ENCODE results near the gene RFNG. TPM values are rescaled to one million over a fixed set of nuclear protein-coding genes. Genes with fewer than 3 reads are reported as not detected.

RFNG gene
- total RNA-seq, 2 experiments from 2014 or later: 28.7 to 28.8 TPM

- Mint-ChIP-seq H3K9me3 (no peaks in the 10 kb centered on the region), H3K27me3 (no peaks in the 10 kb centered on the region), H3K4me3 (no peak overlapping the region), H3K27ac (no peak overlapping the region), H3K4me1 (peaks cover 8% of the 10 kb centered on the region), H3K36me3 (no peaks in the 10 kb centered on the region)
- POLR2A ChIA-PET: no interaction called here
- ATAC-seq (ENCODE audit: low read depth) (no peak), DNase-seq (no peak)
Observed at GRCh38 chr17:82016875-82017459, 34.6 kb downstream of the RFNG start.

GRCh38 chr17:82016061-82016874 lies 35.3 kb downstream of the RFNG start:
- no peaks in the 10 kb centered on the region for H3K27me3 Mint-ChIP-seq
- ATAC-seq (ENCODE audit: low read depth) (no peak), DNase-seq (no peak)
- no peaks in the 10 kb centered on the region for H3K9me3 Mint-ChIP-seq
- H3K27ac Mint-ChIP-seq: no peak overlapping the region
- H3K36me3 Mint-ChIP-seq: no peaks in the 10 kb centered on the region
- peaks cover 3% of the 10 kb centered on the region for H3K4me1 Mint-ChIP-seq
- POLR2A ChIA-PET: no interaction called here
- H3K4me3 Mint-ChIP-seq: no peak overlapping the region

- ATAC-seq (ENCODE audit: low read depth): no peak
- POLR2A ChIA-PET: no interaction called here
Observed at GRCh38 chr17:82015311-82015971, 36.2 kb downstream of the RFNG start.

GRCh38 chr17:82014971-82015310 lies 36.7 kb downstream of the RFNG start:
- H3K4me1 Mint-ChIP-seq: no peaks in the 10 kb centered on the region
- ATAC-seq (ENCODE audit: low read depth): no peak
- no peaks in the 10 kb centered on the region for H3K36me3 Mint-ChIP-seq
- H3K27ac Mint-ChIP-seq: no peak overlapping the region
- no peaks in the 10 kb centered on the region for H3K27me3 Mint-ChIP-seq
- DNase-seq: no peak
- no peaks in the 10 kb centered on the region for H3K9me3 Mint-ChIP-seq
- POLR2A ChIA-PET: interaction anchor here (0.5 kb wide), 1 partner anchor 132 kb away, joined by 3 read pairs; no protein-coding TSS in a partner anchor
- H3K4me3 Mint-ChIP-seq: no peak overlapping the region

More at GRCh38 chr17:82015311-82015971, 36.2 kb downstream of the RFNG start:
- Mint-ChIP-seq H3K4me1 (no peaks in the 10 kb centered on the region), H3K27ac (no peak overlapping the region), H3K9me3 (no peaks in the 10 kb centered on the region), H3K36me3 (no peaks in the 10 kb centered on the region), H3K27me3 (no peaks in the 10 kb centered on the region), H3K4me3 (no peak overlapping the region)
- DNase-seq: no peak

GRCh38 chr17:82014432-82014831 lies 37.2 kb downstream of the RFNG start:
- H3K9me3 Mint-ChIP-seq: no peaks in the 10 kb centered on the region
- no peaks in the 10 kb centered on the region for H3K36me3 Mint-ChIP-seq
- H3K4me1 Mint-ChIP-seq: peaks cover 1% of the 10 kb centered on the region
- no peak for DNase-seq
- POLR2A ChIA-PET: interaction anchor here (0.5 kb wide), 1 partner anchor 131 kb away, joined by 3 read pairs; no protein-coding TSS in a partner anchor
- no peak overlapping the region for H3K4me3 Mint-ChIP-seq
- H3K27me3 Mint-ChIP-seq: no peaks in the 10 kb centered on the region
- H3K27ac Mint-ChIP-seq: no peak overlapping the region
- no peak for ATAC-seq (ENCODE audit: low read depth)

- DNase-seq (no peak), ATAC-seq (ENCODE audit: low read depth) (no peak)
- Mint-ChIP-seq H3K27me3 (no peaks in the 10 kb centered on the region), H3K4me1 (peaks cover 2% of the 10 kb centered on the region), H3K9me3 (no peaks in the 10 kb centered on the region), H3K27ac (no peak overlapping the region), H3K36me3 (no peaks in the 10 kb centered on the region), H3K4me3 (no peak overlapping the region)
- POLR2A ChIA-PET: no interaction called here
Observed at GRCh38 chr17:82013772-82014321, 37.8 kb downstream of the RFNG start.

GRCh38 chr17:82013341-82013740 lies 38.3 kb downstream of the RFNG start:
- POLR2A ChIA-PET: no interaction called here
- H3K27me3 Mint-ChIP-seq: no peaks in the 10 kb centered on the region
- H3K27ac Mint-ChIP-seq: no peak overlapping the region
- peaks cover 2% of the 10 kb centered on the region for H3K4me1 Mint-ChIP-seq
- DNase-seq (no peak), ATAC-seq (ENCODE audit: low read depth) (no peak)
- no peak overlapping the region for H3K4me3 Mint-ChIP-seq
- H3K36me3 Mint-ChIP-seq: no peaks in the 10 kb centered on the region
- H3K9me3 Mint-ChIP-seq: no peaks in the 10 kb centered on the region

GRCh38 chr17:82012640-82013295 lies 38.8 kb downstream of the RFNG start:
- H3K4me3 Mint-ChIP-seq: no peak overlapping the region
- ATAC-seq (ENCODE audit: low read depth) (no peak), DNase-seq (no peak)
- no peak overlapping the region for H3K27ac Mint-ChIP-seq
- H3K36me3 Mint-ChIP-seq: no peaks in the 10 kb centered on the region
- no peaks in the 10 kb centered on the region for H3K9me3 Mint-ChIP-seq
- H3K4me1 Mint-ChIP-seq: peaks cover 2% of the 10 kb centered on the region
- POLR2A ChIA-PET: no interaction called here
- H3K27me3 Mint-ChIP-seq: no peaks in the 10 kb centered on the region

GRCh38 chr17:82012261-82012639 lies 39.4 kb downstream of the RFNG start:
- DNase-seq (no peak), ATAC-seq (ENCODE audit: low read depth) (no peak)
- peaks cover 2% of the 10 kb centered on the region for H3K4me1 Mint-ChIP-seq
- H3K27ac Mint-ChIP-seq: no peak overlapping the region
- H3K27me3 Mint-ChIP-seq: no peaks in the 10 kb centered on the region
- H3K36me3 Mint-ChIP-seq: no peaks in the 10 kb centered on the region
- POLR2A ChIA-PET: no interaction called here
- no peak overlapping the region for H3K4me3 Mint-ChIP-seq
- H3K9me3 Mint-ChIP-seq: no peaks in the 10 kb centered on the region

GRCh38 chr17:82011617-82012187 lies 39.9 kb downstream of the RFNG start:
- POLR2A ChIA-PET: no interaction called here
- Mint-ChIP-seq H3K4me3 (no peak overlapping the region), H3K9me3 (no peaks in the 10 kb centered on the region), H3K36me3 (no peaks in the 10 kb centered on the region), H3K27me3 (no peaks in the 10 kb centered on the region), H3K4me1 (peaks cover 2% of the 10 kb centered on the region), H3K27ac (no peak overlapping the region)
- DNase-seq: no peak
- ATAC-seq (ENCODE audit: low read depth): no peak

- Mint-ChIP-seq H3K27me3 (no peaks in the 10 kb centered on the region), H3K36me3 (no peaks in the 10 kb centered on the region), H3K4me3 (no peak overlapping the region), H3K9me3 (no peaks in the 10 kb centered on the region), H3K4me1 (peaks cover 6% of the 10 kb centered on the region), H3K27ac (no peak overlapping the region)
- ATAC-seq (ENCODE audit: low read depth): no peak
- no peak for DNase-seq
- POLR2A ChIA-PET: interaction anchor here (1.6 kb wide), 1 partner anchor 10 kb away, joined by 6 read pairs; no protein-coding TSS in a partner anchor
Observed at GRCh38 chr17:82010575-82011525, 40.8 kb downstream of the RFNG start.

- H3K4me3 Mint-ChIP-seq: no peak overlapping the region
- POLR2A ChIA-PET: interaction anchor here (1.6 kb wide), 1 partner anchor 12 kb away, joined by 6 read pairs; no protein-coding TSS in a partner anchor
- peaks cover 6% of the 10 kb centered on the region for H3K4me1 Mint-ChIP-seq
- peak; percentile 19 for ATAC-seq (ENCODE audit: low read depth)
- H3K27ac Mint-ChIP-seq: no peak overlapping the region
- DNase-seq: no peak
- no peaks in the 10 kb centered on the region for H3K9me3 Mint-ChIP-seq
- H3K36me3 Mint-ChIP-seq: no peaks in the 10 kb centered on the region
- H3K27me3 Mint-ChIP-seq: no peaks in the 10 kb centered on the region
Observed at GRCh38 chr17:82009413-82009812, 42.2 kb downstream of the RFNG start.

Data from activated naive CD8-positive, alpha-beta T cell treated with anti-CD3 and anti-CD28 coated beads, Interleukin-2, amount 10 ng/mL, durations not matched to agents 7 days and 5 days (primary cell).